Measurements from ENCODE around the gene BRINP2. TPM values are rescaled to one million over a fixed set of nuclear protein-coding genes. Genes with fewer than 3 reads are reported as not detected.

BRINP2 gene
- total RNA-seq, 6 experiments from 2014 or later = 0.09 to 0.57 (median 0.36) TPM

- H3K36me3 ChIP-seq = no peaks in the 10 kb centered on the region
- H3K9me3 ChIP-seq = no peaks in the 10 kb centered on the region
- WGBS (ENCODE audit: insufficient coverage, low coverage, low lambda C conversion rate, missing lambda C conversion rate) = 11% methylated on average over 4 of the region's 4 CpGs
- peaks cover 0 to 28% (median 0%) of the 10 kb centered on the region in 4 donors for H3K4me1 ChIP-seq
- intact Hi-C loops (cut with DNase I) = no loop called here
- H3K27me3 ChIP-seq = no peaks in the 10 kb centered on the region
- no peak overlapping the region for H3K4me3 ChIP-seq
- ATAC-seq (peak; percentile 75 to 82 (median 82)), DNase-seq (no peak)
- peak overlapping the region in 1 of 3 donors; percentile 66 for H3K27ac ChIP-seq
- TF ChIP-seq CTCF (IDR thresholded peaks at IDR 0.05) (no peak), POLR2A (IDR thresholded peaks at IDR 0.05) (no peak)
Measured at GRCh38 chr1:177211231-177211630, 40.5 kb downstream of the BRINP2 start.

GRCh38 chr1:177216587-177217202 lies 45.9 kb downstream of the BRINP2 start:
- intact Hi-C loops (cut with DNase I) = no loop called here
- DNase-seq (no peak), ATAC-seq (no peak)
- WGBS (ENCODE audit: insufficient coverage, low coverage, low lambda C conversion rate, missing lambda C conversion rate) = 81% methylated on average over 3 of the region's 3 CpGs
- no peak overlapping the region for H3K27ac ChIP-seq
- H3K4me1 ChIP-seq = peaks cover 0 to 9% (median 0%) of the 10 kb centered on the region in 4 donors
- no peak for TF ChIP-seq POLR2A (IDR thresholded peaks at IDR 0.05)
- H3K4me3 ChIP-seq = no peak overlapping the region
- no peaks in the 10 kb centered on the region for H3K36me3 ChIP-seq
- no peaks in the 10 kb centered on the region for H3K27me3 ChIP-seq
- H3K9me3 ChIP-seq = no peaks in the 10 kb centered on the region

- 74% methylated on average over 3 of the region's 3 CpGs for WGBS (ENCODE audit: insufficient coverage, low coverage, low lambda C conversion rate, missing lambda C conversion rate)
- Histone ChIP-seq H3K36me3 (no peaks in the 10 kb centered on the region), H3K27ac (no peak overlapping the region), H3K9me3 (no peaks in the 10 kb centered on the region), H3K4me1 (peaks cover 0 to 9% (median 0%) of the 10 kb centered on the region in 4 donors), H3K4me3 (no peak overlapping the region), H3K27me3 (no peaks in the 10 kb centered on the region)
- intact Hi-C loops (cut with DNase I) = no loop called here
- DNase-seq (peak in 1 of 3 donors; percentile 52), ATAC-seq (peak; percentile 40 to 87 (median 56))
- TF ChIP-seq POLR2A (IDR thresholded peaks at IDR 0.05) (no peak), CTCF (IDR thresholded peaks at IDR 0.05) (no peak)
Measured at GRCh38 chr1:177219554-177220458, 49.0 kb downstream of the BRINP2 start.

GRCh38 chr1:177223359-177223758 lies 52.6 kb downstream of the BRINP2 start:
- Histone ChIP-seq H3K4me1 (peaks cover 0 to 9% (median 0%) of the 10 kb centered on the region in 4 donors), H3K27ac (no peak overlapping the region), H3K9me3 (no peaks in the 10 kb centered on the region), H3K4me3 (no peak overlapping the region), H3K27me3 (no peaks in the 10 kb centered on the region), H3K36me3 (no peaks in the 10 kb centered on the region)
- ATAC-seq (no peak), DNase-seq (no peak)
- 71% methylated on average over 2 of the region's 2 CpGs for WGBS (ENCODE audit: insufficient coverage, low coverage, low lambda C conversion rate, missing lambda C conversion rate)
- intact Hi-C loops (cut with DNase I) = no loop called here
- TF ChIP-seq CTCF (IDR thresholded peaks at IDR 0.05) = no peak
- TF ChIP-seq POLR2A (IDR thresholded peaks at IDR 0.05) = no peak

Data from right lobe of liver (tissue), 6 donors.